Choroid plexus epithelial cell (primary cell): Measurements from ENCODE around the gene HERC2.

Experiments
- DNase-seq: peaks from one replicate; pipeline ENCODE4 v3.0.0-alpha.2; 2010; ENCODE audit warnings: low read depth
- H3K4me3 ChIP-seq: 2 replicates; pipeline ENCODE4 v1.5.1; 2011; ENCODE audit warnings: low read depth, mild to moderate bottlenecking, control low read depth, low read length, moderate library complexity
- CTCF ChIP-seq: conservative IDR thresholded peaks from 2 replicates; pipeline ENCODE4 v1.5.1; 2011; ENCODE audit warnings: low read depth, mild to moderate bottlenecking, control low read depth, inconsistent platforms, low read length, moderate library complexity

HERC2 gene

GRCh38 chr15:28262438-28262837 is 59.5 kb downstream of the HERC2 start:
- no peak for TF ChIP-seq CTCF
- DNase-seq = no peak
- no peak overlapping the region for H3K4me3 ChIP-seq

GRCh38 chr15:28260722-28261121 is 61.3 kb downstream of the HERC2 start:
- no peak for TF ChIP-seq CTCF
- no peak for DNase-seq
- no peak overlapping the region for H3K4me3 ChIP-seq

GRCh38 chr15:28260317-28260716 is 61.7 kb downstream of the HERC2 start:
- TF ChIP-seq CTCF = no peak
- no peak for DNase-seq
- H3K4me3 ChIP-seq = no peak overlapping the region

GRCh38 chr15:28255965-28256364 is 66.0 kb downstream of the HERC2 start:
- no peak for DNase-seq
- no peak overlapping the region for H3K4me3 ChIP-seq
- TF ChIP-seq CTCF = no peak

GRCh38 chr15:28252831-28253230 is 69.1 kb downstream of the HERC2 start:
- no peak for TF ChIP-seq CTCF

GRCh38 chr15:28246605-28247004 is 75.4 kb downstream of the HERC2 start:
- no peak overlapping the region for H3K4me3 ChIP-seq
- no peak for DNase-seq
- no peak for TF ChIP-seq CTCF

More at GRCh38 chr15:28252831-28253230, 69.1 kb downstream of the HERC2 start:
- no peak overlapping the region for H3K4me3 ChIP-seq
- no peak for DNase-seq

GRCh38 chr15:28243901-28244300 is 78.1 kb downstream of the HERC2 start:
- DNase-seq = no peak
- TF ChIP-seq CTCF = no peak
- no peak overlapping the region for H3K4me3 ChIP-seq
